ENCODE data around the gene CDKN1B.
A peak's percentile ranks its signal among the peaks of the same experiment; 100 is the strongest.

The CDKN1B gene

GRCh38 chr12:12722435-12723148 is 5.4 kb downstream of the CDKN1B start:
- no peak for TF ChIP-seq CTCF (IDR thresholded peaks at IDR 0.05; ENCODE audit: borderline replicate concordance, insufficient read depth, low read depth, low read length)
- H3K4me3 ChIP-seq (ENCODE audit: low read depth, low read length): peak overlapping the region; percentile 6

- peak overlapping the region; percentile 85 for H3K4me3 ChIP-seq (ENCODE audit: low read depth, low read length)
These were observed 6.0 kb downstream of the CDKN1B start for GRCh38 chr12:12723149-12723680.

GRCh38 chr12:12723681-12724420 is 6.7 kb downstream of the CDKN1B start:
- H3K4me3 ChIP-seq (ENCODE audit: low read depth, low read length): peak overlapping the region; percentile 85
- no peak for TF ChIP-seq CTCF (IDR thresholded peaks at IDR 0.05; ENCODE audit: borderline replicate concordance, insufficient read depth, low read depth, low read length)

More at GRCh38 chr12:12723149-12723680, 6.0 kb downstream of the CDKN1B start:
- no peak for TF ChIP-seq CTCF (IDR thresholded peaks at IDR 0.05; ENCODE audit: borderline replicate concordance, insufficient read depth, low read depth, low read length)

- H3K4me3 ChIP-seq (ENCODE audit: low read depth, low read length): peak overlapping the region; percentile 85
- TF ChIP-seq CTCF (IDR thresholded peaks at IDR 0.05; ENCODE audit: borderline replicate concordance, insufficient read depth, low read depth, low read length): no peak
These were observed 7.4 kb downstream of the CDKN1B start for GRCh38 chr12:12724421-12725085.

- H3K4me3 ChIP-seq (ENCODE audit: low read depth, low read length): peak overlapping the region; percentile 85
- no peak for TF ChIP-seq CTCF (IDR thresholded peaks at IDR 0.05; ENCODE audit: borderline replicate concordance, insufficient read depth, low read depth, low read length)
These were observed 8.2 kb downstream of the CDKN1B start for GRCh38 chr12:12725086-12725955.

- peak overlapping the region; percentile 85 for H3K4me3 ChIP-seq (ENCODE audit: low read depth, low read length)
- no peak for TF ChIP-seq CTCF (IDR thresholded peaks at IDR 0.05; ENCODE audit: borderline replicate concordance, insufficient read depth, low read depth, low read length)
These were observed 8.9 kb downstream of the CDKN1B start for GRCh38 chr12:12725956-12726554.
